ENCODE data around the gene LEFTY1.

DNA sequence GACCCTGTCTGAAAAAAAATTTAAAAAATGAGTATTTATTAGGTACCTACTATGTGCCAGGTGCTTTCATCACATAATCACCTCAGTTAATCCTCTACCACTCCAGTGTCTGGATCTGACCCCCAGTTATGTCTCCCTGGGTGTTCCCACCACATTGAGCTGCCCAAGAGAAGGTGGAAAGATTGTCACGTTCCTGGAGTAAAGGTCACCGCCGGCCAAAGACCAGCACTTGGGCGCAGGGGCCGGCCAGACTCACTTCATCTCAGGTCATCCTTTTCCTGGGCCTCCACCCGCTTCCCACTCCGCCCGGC, 34.4 kb upstream of the LEFTY1 start:
- TF ChIP-seq CTCF (IDR thresholded peaks at IDR 0.05; ENCODE audit: extremely low read depth in 1 of 2, insufficient read depth in 1 of 2, low read depth in 1 of 2, low read length in 2 of 2): no peak
- no peak for TF ChIP-seq EZH2 (IDR thresholded peaks at IDR 0.05; ENCODE audit: borderline replicate concordance, low read depth, low read length, severe bottlenecking)
- TF ChIP-seq GATA2 (IDR thresholded peaks at IDR 0.05; ENCODE audit: insufficient read depth, insufficient read length, low read depth, low read length): no peak
- TF ChIP-seq, protein P1, sequence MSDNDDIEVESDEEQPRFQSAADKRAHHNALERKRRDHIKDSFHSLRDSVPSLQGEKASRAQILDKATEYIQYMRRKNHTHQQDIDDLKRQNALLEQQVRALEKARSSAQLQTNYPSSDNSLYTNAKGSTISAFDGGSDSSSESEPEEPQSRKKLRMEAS (IDR thresholded peaks at IDR 0.05; ENCODE audit: insufficient read depth, insufficient read length): no peak
- TF ChIP-seq POLR2A (IDR thresholded peaks at IDR 0.05; ENCODE audit: low read depth, low read length): no peak
- TF ChIP-seq POLR2AphosphoS5 (IDR thresholded peaks at IDR 0.05; ENCODE audit: insufficient read depth, low read depth, low read length): no peak
- no peak for TF ChIP-seq JUN (IDR thresholded peaks at IDR 0.05; ENCODE audit: borderline replicate concordance, insufficient read depth, insufficient read length, low read depth)
